ENCODE results near the gene CA5A.
"Not testable (repeated sequence)": the region's sequence is repeated elsewhere in the genome, so short reads cannot be mapped to it uniquely, and the experiment has no call there.

Gene CA5A

GRCh38 chr16:87865902-87866555 lies 70.3 kb downstream of the CA5A start:
- not testable (repeated sequence) for DNase-seq (ENCODE audit: low spot score)

GRCh38 chr16:87864331-87864989 lies 71.9 kb downstream of the CA5A start:
- DNase-seq (ENCODE audit: low spot score): peak; percentile 9

GRCh38 chr16:87863327-87863635 lies 73.0 kb downstream of the CA5A start:
- peak; percentile 37 for DNase-seq (ENCODE audit: low spot score)

GRCh38 chr16:87862597-87863326 lies 73.6 kb downstream of the CA5A start:
- DNase-seq (ENCODE audit: low spot score): peak; percentile 7

GRCh38 chr16:87861300-87862099 lies 74.8 kb downstream of the CA5A start:
- DNase-seq (ENCODE audit: low spot score): peak; percentile 25

- DNase-seq (ENCODE audit: low spot score): peak; percentile 83
Measured at GRCh38 chr16:87860553-87861299, 75.6 kb downstream of the CA5A start.

- DNase-seq (ENCODE audit: low spot score): peak; percentile 92
Measured at GRCh38 chr16:87858151-87858993, 78.0 kb downstream of the CA5A start.

GRCh38 chr16:87856791-87857228 lies 79.5 kb downstream of the CA5A start:
- DNase-seq (ENCODE audit: low spot score): no peak

- peak; percentile 52 for DNase-seq (ENCODE audit: low spot score)
Measured at GRCh38 chr16:87855852-87856715, 80.2 kb downstream of the CA5A start.

GRCh38 chr16:87854907-87855683 lies 81.2 kb downstream of the CA5A start:
- peak; percentile 42 for DNase-seq (ENCODE audit: low spot score)

- peak; percentile 98 for DNase-seq (ENCODE audit: low spot score)
Measured at GRCh38 chr16:87854053-87854906, 82.0 kb downstream of the CA5A start.

GRCh38 chr16:87853411-87854052 lies 82.8 kb downstream of the CA5A start:
- peak; percentile 98 for DNase-seq (ENCODE audit: low spot score)

GRCh38 chr16:87851601-87852000 lies 84.7 kb downstream of the CA5A start:
- no peak for DNase-seq (ENCODE audit: low spot score)

GRCh38 chr16:87851141-87851587 lies 85.2 kb downstream of the CA5A start:
- no peak for DNase-seq (ENCODE audit: low spot score)

GRCh38 chr16:87850009-87851006 lies 86.0 kb downstream of the CA5A start:
- peak; percentile 77 for DNase-seq (ENCODE audit: low spot score)

GRCh38 chr16:87849419-87850008 lies 86.8 kb downstream of the CA5A start:
- DNase-seq (ENCODE audit: low spot score): no peak

Measured in hematopoietic multipotent progenitor cell treated with erythropoietin and hydrocortisone succinate and interleukin-3 and kit ligand, for 15 days (in vitro differentiated cells).